Left ventricle myocardium superior (tissue), 1 donor: ENCODE results near the gene CFAP77. TPM values are rescaled to one million over a fixed set of nuclear protein-coding genes. Genes with fewer than 3 reads are reported as not detected.

Source experiments
- ATAC-seq: fragments of 200-7000 bp; cut with Tn5 transposase; one replicate; pipeline ENCODE4 v1.9.1; 2020; ENCODE audit warnings: mild to moderate bottlenecking, moderate library complexity
- DNase-seq: peaks from one replicate; pipeline ENCODE4 v3.0.0-alpha.2; 2020
- intact Hi-C: fragments of 100-400 bp; cut with micrococcal nuclease; formaldehyde crosslinking; loops from one replicate; pipeline ENCODE4 v1.11.0; 2022
- total RNA-seq: library from RNA; stranded (reverse); fragmentation: NEBNext Ultra II Directional; extraction: Animal tissue kit (Norgen Biotek cat#: 25700); gene quantifications from one replicate; pipeline ENCODE4 v1.2.1, GENCODE V29; 2021
- donor health status: DM: no; HTN: yes; CAD: no; lungs with severe emphysema.

The CFAP77 gene
- total RNA-seq, 1 donor from 2014 or later: 2.4 TPM

GRCh38 chr9:132481053-132481849 is 71.2 kb downstream of the CFAP77 start:
- intact Hi-C loops: no loop called here
- ATAC-seq (no peak), DNase-seq (peak; percentile 13)

GRCh38 chr9:132482196-132482813 is 72.3 kb downstream of the CFAP77 start:
- intact Hi-C loops: no loop called here
- DNase-seq: peak; percentile 10
- ATAC-seq: no peak

GRCh38 chr9:132485393-132485792 is 75.4 kb downstream of the CFAP77 start:
- intact Hi-C loops: no loop called here
- ATAC-seq (peak; percentile 36), DNase-seq (peak; percentile 28)

- DNase-seq (peak; percentile 17), ATAC-seq (no peak)
- intact Hi-C loops: no loop called here
Observed at GRCh38 chr9:132486706-132487350, 76.8 kb downstream of the CFAP77 start.

GRCh38 chr9:132487351-132487791 is 77.4 kb downstream of the CFAP77 start:
- DNase-seq (no peak), ATAC-seq (no peak)

GRCh38 chr9:132487980-132488535 is 78.0 kb downstream of the CFAP77 start:
- DNase-seq (no peak), ATAC-seq (no peak)
- intact Hi-C loops: no loop called here

More at GRCh38 chr9:132487351-132487791, 77.4 kb downstream of the CFAP77 start:
- intact Hi-C loops: no loop called here

- peak; percentile 16 for DNase-seq
- intact Hi-C loops: no loop called here
- no peak for ATAC-seq
Observed at GRCh38 chr9:132488626-132489025, 78.6 kb downstream of the CFAP77 start.

- peak; percentile 11 for DNase-seq
- intact Hi-C loops: no loop called here
- no peak for ATAC-seq
Observed at GRCh38 chr9:132489536-132489935, 79.5 kb downstream of the CFAP77 start.

- intact Hi-C loops: no loop called here
- no peak for ATAC-seq
- no peak for DNase-seq
Observed at GRCh38 chr9:132494857-132495256, 84.8 kb downstream of the CFAP77 start.

- peak; percentile 17 for DNase-seq
- ATAC-seq: no peak
- intact Hi-C loops: no loop called here
Observed at GRCh38 chr9:132497731-132498130, 87.7 kb downstream of the CFAP77 start.

GRCh38 chr9:132498531-132499210 is 88.7 kb downstream of the CFAP77 start:
- DNase-seq: peak; percentile 10
- intact Hi-C loops: no loop called here
- no peak for ATAC-seq

GRCh38 chr9:132499251-132499650 is 89.2 kb downstream of the CFAP77 start:
- intact Hi-C loops: no loop called here
- DNase-seq: peak; percentile 15
- no peak for ATAC-seq

GRCh38 chr9:132500193-132500592 is 90.2 kb downstream of the CFAP77 start:
- intact Hi-C loops: loop anchor here (10.0 kb wide), 1 partner anchor 65 kb away; no protein-coding TSS in a partner anchor
- ATAC-seq: no peak

GRCh38 chr9:132502480-132502879 is 92.5 kb downstream of the CFAP77 start:
- DNase-seq (no peak), ATAC-seq (no peak)
- intact Hi-C loops: loop anchor here (10.0 kb wide), 1 partner anchor 62 kb away; no protein-coding TSS in a partner anchor

More at GRCh38 chr9:132500193-132500592, 90.2 kb downstream of the CFAP77 start:
- peak; percentile 4 for DNase-seq

- no peak for DNase-seq
- no peak for ATAC-seq
- intact Hi-C loops: loop anchor here (10.0 kb wide), 1 partner anchor 62 kb away; no protein-coding TSS in a partner anchor
Observed at GRCh38 chr9:132503116-132503515, 93.1 kb downstream of the CFAP77 start.

- ATAC-seq (no peak), DNase-seq (no peak)
- intact Hi-C loops: loop anchor here (10.0 kb wide), 1 partner anchor 60 kb away; no protein-coding TSS in a partner anchor
Observed at GRCh38 chr9:132504488-132504887, 94.5 kb downstream of the CFAP77 start.

GRCh38 chr9:132505991-132506655 is 96.1 kb downstream of the CFAP77 start:
- ATAC-seq: no peak
- intact Hi-C loops: loop anchor here (2.0 to 10.0 kb wide), 2 partner anchors 59 to 295 kb away; no protein-coding TSS in a partner anchor
- no peak for DNase-seq

GRCh38 chr9:132506977-132507669 is 97.1 kb downstream of the CFAP77 start:
- intact Hi-C loops: loop anchor here (2.0 to 10.0 kb wide), 2 partner anchors 58 to 294 kb away; no protein-coding TSS in a partner anchor
- ATAC-seq: no peak

More at GRCh38 chr9:132506977-132507669, 97.1 kb downstream of the CFAP77 start:
- no peak for DNase-seq
